ENCODE measurements around the gene TEX22.

GRCh38 chr14:105444859-105445258 is 46.5 kb downstream of the TEX22 start:
- TF ChIP-seq, protein P1, sequence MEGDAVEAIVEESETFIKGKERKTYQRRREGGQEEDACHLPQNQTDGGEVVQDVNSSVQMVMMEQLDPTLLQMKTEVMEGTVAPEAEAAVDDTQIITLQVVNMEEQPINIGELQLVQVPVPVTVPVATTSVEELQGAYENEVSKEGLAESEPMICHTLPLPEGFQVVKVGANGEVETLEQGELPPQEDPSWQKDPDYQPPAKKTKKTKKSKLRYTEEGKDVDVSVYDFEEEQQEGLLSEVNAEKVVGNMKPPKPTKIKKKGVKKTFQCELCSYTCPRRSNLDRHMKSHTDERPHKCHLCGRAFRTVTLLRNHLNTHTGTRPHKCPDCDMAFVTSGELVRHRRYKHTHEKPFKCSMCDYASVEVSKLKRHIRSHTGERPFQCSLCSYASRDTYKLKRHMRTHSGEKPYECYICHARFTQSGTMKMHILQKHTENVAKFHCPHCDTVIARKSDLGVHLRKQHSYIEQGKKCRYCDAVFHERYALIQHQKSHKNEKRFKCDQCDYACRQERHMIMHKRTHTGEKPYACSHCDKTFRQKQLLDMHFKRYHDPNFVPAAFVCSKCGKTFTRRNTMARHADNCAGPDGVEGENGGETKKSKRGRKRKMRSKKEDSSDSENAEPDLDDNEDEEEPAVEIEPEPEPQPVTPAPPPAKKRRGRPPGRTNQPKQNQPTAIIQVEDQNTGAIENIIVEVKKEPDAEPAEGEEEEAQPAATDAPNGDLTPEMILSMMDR (conservative IDR thresholded peaks at IDR 0.05), result no peak
- TF ChIP-seq EZH2 (IDR thresholded peaks at IDR 0.05; ENCODE audit: low read depth), result no peak

Data from PC-9 (cell line).